Ovary (tissue), 9 donors: ENCODE results near the gene NUP188. TPM values are rescaled to one million over a fixed set of nuclear protein-coding genes. Genes with fewer than 3 reads are reported as not detected.

Source experiments
- DNase-seq, 5 donors: peaks; one replicate each; pipeline ENCODE4 v3.0.0-alpha.2; 2019 to 2020
- H3K27ac ChIP-seq, 2 donors: fragments of 200-600 bp; one replicate each; pipeline versions ENCODE4 v1.5.1 to v1.8.0; 2019 to 2022
- H3K27me3 ChIP-seq: fragments of 200-600 bp; one replicate; pipeline ENCODE4 v1.8.0; 2022
- H3K36me3 ChIP-seq: fragments of 200-600 bp; sonication (generic); one replicate; pipeline ENCODE4 v1.5.1; 2019
- H3K4me1 ChIP-seq: one replicate; pipeline ENCODE4 v1.8.1; 2013; ENCODE audit warnings: mild to moderate bottlenecking, moderate library complexity; ENCODE audit not compliant: insufficient read depth
- H3K4me3 ChIP-seq: fragments of 200-600 bp; sonication (generic); one replicate; pipeline ENCODE4 v1.5.1; 2017
- H3K9me3 ChIP-seq, 2 donors: fragments of 200-600 bp in 1 of 2; sonication (generic) in 1 of 2; one replicate each; pipeline versions ENCODE4 v1.5.1 to v1.8.1; 2013 to 2019; ENCODE audit warnings: mild to moderate bottlenecking in 1 of 2, moderate library complexity in 1 of 2
- EP300 ChIP-seq: sonication (generic); formaldehyde crosslinking; IDR thresholded peaks from one replicate; pipeline ENCODE4 v1.6.1; 2017; ENCODE audit warnings: antibody characterized with exemption
- POLR2A ChIP-seq: fragments of 450-650 bp; IDR thresholded peaks from one replicate; pipeline ENCODE4 v1.6.1; 2017; ENCODE audit warnings: antibody characterized with exemption, mild to moderate bottlenecking, moderate library complexity
- WGBS, 3 donors: extraction: QIAGEN DNeasy Blood & Tissue Kit in 1 of 3; methylation state at CpG; one replicate each; pipeline versions ENCODE4 v1.1.5 to v1.1.7; 2013 to 2017; 5-methylcytosine and 5-hydroxymethylcytosine counted together
- intact Hi-C, 4 donors: fragments of 100-400 bp; cut with DNase I; formaldehyde crosslinking; loops; one replicate each; pipeline versions ENCODE4 v1.11.0 to v1.15.1; 2022 to 2023
- polyA plus RNA-seq, 2 donors: library from polyadenylated mRNA; stranded (reverse); fragments of 200-250 nt in 1 of 2; fragments of 350-450 nt in 1 of 2; fragmentation: Illumina TruSeq in 1 of 2; extraction: RNeasy Lipid Tissue Mini Kit (QIAGEN cat#74804) in 1 of 2; gene quantifications; one replicate each; pipeline ENCODE4 v1.2.3, GENCODE V29; 2013 to 2014
- total RNA-seq, 7 donors: library from RNA; depleted of rRNA in 2 of 7; stranded (reverse); fragments of >200 nt in 2 of 7; fragmentation: NEBNext Ultra II Directional in 3 of 7; extraction: Animal tissue kit (Norgen Biotek cat#: 25700) in 3 of 7; gene quantifications; one replicate each; pipeline versions ENCODE4 v1.1.0 to v1.2.4, GENCODE V29; 2016 to 2023
- TF ChIP-seq, protein P1 (sequence below), 3 donors: fragments of 450-650 bp in 2 of 3; fragments of 200-600 bp in 1 of 3; IDR thresholded peaks; one replicate each; pipeline versions ENCODE4 v1.5.1 to v1.8.0; 2016 to 2022; ENCODE audit warnings: antibody characterized with exemption in 3 of 3, mild to moderate bottlenecking in 1 of 3
- donor health status: DM: no; HTN: no; CAD: no; lungs with moderate emphysema.
- donor health status: DM: no; HTN: no; CAD: no.
- donor health status: Bipolar disorder and iron deficiency.
- donor health status: DM: yes; HTN: yes; CAD: no.
- donor health status: DM: no; HTN: no; CAD: no.
- donor health status: DM: yes; HTN: yes; CAD: no.

Gene NUP188
- total and polyA plus RNA-seq, 9 donors: 10.6 to 43.8 (median 25.1) TPM

DNA sequence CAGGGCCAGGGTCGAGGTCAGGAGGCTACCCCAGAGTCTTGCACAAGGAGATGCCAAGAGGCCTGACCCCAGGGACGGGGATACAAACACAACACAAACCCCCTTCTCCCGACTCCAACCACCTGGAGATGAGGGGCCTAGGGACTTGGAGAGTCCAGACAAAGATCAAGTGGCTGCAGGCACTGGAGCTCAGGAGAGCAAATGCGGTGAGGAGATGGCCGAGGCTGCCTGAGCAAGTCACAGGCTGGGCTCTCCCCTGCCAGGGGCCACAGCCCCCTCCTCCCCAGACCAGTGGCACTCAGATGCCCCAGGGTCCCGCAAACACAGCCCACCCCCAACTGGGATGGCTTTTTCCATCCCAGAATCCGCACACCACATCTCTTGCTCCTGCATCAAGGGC is 64.8 kb downstream of the NUP188 start:
- WGBS, 3 donors: 78 to 83% (median 82%) methylated on average over 7 of the region's 7 CpGs
- H3K27me3 ChIP-seq: no peaks in the 10 kb centered on the region
- H3K27ac ChIP-seq: no peak overlapping the region
- no peak for DNase-seq
- no peak overlapping the region for H3K4me3 ChIP-seq
- peaks cover 2% of the 10 kb centered on the region for H3K4me1 ChIP-seq
- no peaks in the 10 kb centered on the region for H3K9me3 ChIP-seq
- intact Hi-C loops: no loop called here
- no peaks in the 10 kb centered on the region for H3K36me3 ChIP-seq
- TF ChIP-seq POLR2A: no peak
- TF ChIP-seq EP300: no peak
- TF ChIP-seq, protein P1, sequence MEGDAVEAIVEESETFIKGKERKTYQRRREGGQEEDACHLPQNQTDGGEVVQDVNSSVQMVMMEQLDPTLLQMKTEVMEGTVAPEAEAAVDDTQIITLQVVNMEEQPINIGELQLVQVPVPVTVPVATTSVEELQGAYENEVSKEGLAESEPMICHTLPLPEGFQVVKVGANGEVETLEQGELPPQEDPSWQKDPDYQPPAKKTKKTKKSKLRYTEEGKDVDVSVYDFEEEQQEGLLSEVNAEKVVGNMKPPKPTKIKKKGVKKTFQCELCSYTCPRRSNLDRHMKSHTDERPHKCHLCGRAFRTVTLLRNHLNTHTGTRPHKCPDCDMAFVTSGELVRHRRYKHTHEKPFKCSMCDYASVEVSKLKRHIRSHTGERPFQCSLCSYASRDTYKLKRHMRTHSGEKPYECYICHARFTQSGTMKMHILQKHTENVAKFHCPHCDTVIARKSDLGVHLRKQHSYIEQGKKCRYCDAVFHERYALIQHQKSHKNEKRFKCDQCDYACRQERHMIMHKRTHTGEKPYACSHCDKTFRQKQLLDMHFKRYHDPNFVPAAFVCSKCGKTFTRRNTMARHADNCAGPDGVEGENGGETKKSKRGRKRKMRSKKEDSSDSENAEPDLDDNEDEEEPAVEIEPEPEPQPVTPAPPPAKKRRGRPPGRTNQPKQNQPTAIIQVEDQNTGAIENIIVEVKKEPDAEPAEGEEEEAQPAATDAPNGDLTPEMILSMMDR (IDR thresholded peaks at IDR 0.05): no peak

GRCh38 chr9:129012893-129013448 is 65.5 kb downstream of the NUP188 start:
- 93 to 95% (median 95%) methylated on average over 16 of the region's 16 CpGs for WGBS, 3 donors
- Histone ChIP-seq H3K9me3 (no peaks in the 10 kb centered on the region), H3K27me3 (no peaks in the 10 kb centered on the region), H3K4me3 (no peak overlapping the region), H3K36me3 (no peaks in the 10 kb centered on the region), H3K27ac (no peak overlapping the region), H3K4me1 (no peaks in the 10 kb centered on the region)
- no peak for DNase-seq
- TF ChIP-seq, protein P1 (IDR thresholded peaks at IDR 0.05): no peak
- TF ChIP-seq EP300: no peak
- TF ChIP-seq POLR2A: no peak
- intact Hi-C loops: no loop called here

DNA sequence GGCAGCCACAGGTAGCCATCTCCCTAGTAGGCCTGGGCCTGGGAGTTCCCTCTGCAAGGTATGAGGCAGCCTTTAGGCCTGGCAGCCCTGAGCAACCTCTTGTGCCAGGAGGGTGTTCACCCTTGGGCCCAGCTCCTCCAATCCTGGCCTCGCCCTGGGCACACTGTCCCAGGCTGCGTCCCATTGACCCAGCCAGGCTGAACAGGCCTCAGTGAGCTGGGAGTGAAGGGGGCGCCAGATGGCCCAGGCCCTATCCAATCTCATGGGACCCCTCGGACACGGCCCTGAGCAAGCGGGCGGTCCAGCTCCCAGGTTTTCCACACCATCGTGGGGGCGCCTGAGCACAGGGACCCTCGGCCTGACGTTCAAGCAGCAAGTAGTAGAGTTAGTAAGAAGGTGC is 66.2 kb downstream of the NUP188 start:
- H3K27ac ChIP-seq: no peak overlapping the region
- H3K27me3 ChIP-seq: no peaks in the 10 kb centered on the region
- no peak for DNase-seq
- no peaks in the 10 kb centered on the region for H3K9me3 ChIP-seq
- no peaks in the 10 kb centered on the region for H3K4me1 ChIP-seq
- 90 to 92% (median 91%) methylated on average over 11 of the region's 11 CpGs for WGBS, 3 donors
- intact Hi-C loops: no loop called here
- H3K4me3 ChIP-seq: no peak overlapping the region
- TF ChIP-seq, protein P1 (IDR thresholded peaks at IDR 0.05): no peak
- TF ChIP-seq EP300 (no peak), POLR2A (no peak)
- no peaks in the 10 kb centered on the region for H3K36me3 ChIP-seq

GRCh38 chr9:129014124-129014523 is 66.6 kb downstream of the NUP188 start:
- no peak for DNase-seq

More at GRCh38 chr9:129014124-129014523, 66.6 kb downstream of the NUP188 start:
- intact Hi-C loops: no loop called here
- H3K4me3 ChIP-seq: no peak overlapping the region
- no peak for TF ChIP-seq POLR2A
- TF ChIP-seq, protein P1 (IDR thresholded peaks at IDR 0.05): no peak
- no peak for TF ChIP-seq EP300
- H3K27me3 ChIP-seq: no peaks in the 10 kb centered on the region
- H3K36me3 ChIP-seq: no peaks in the 10 kb centered on the region
- H3K9me3 ChIP-seq: no peaks in the 10 kb centered on the region
- 91 to 93% (median 91%) methylated on average over 11 of the region's 11 CpGs for WGBS, 3 donors
- H3K4me1 ChIP-seq: no peaks in the 10 kb centered on the region
- H3K27ac ChIP-seq: no peak overlapping the region
